IMR-90 (cell line): ENCODE results near the gene PNKD. TPM values are rescaled to one million over a fixed set of nuclear protein-coding genes. Genes with fewer than 3 reads are reported as not detected.

ENCODE experiments used
- ATAC-seq: fragments of 200-7000 bp; cut with Tn5 transposase; 2 replicates; pipeline ENCODE4 v1.9.1; 2020; ENCODE audit warnings: low read depth, mild to moderate bottlenecking, moderate library complexity
- BruUV-seq: library from RNA; stranded (reverse); fragments of 400-500 nt; replicated peaks from 2 replicates; lab custom pipeline; 2021; lab: Mats Ljungman, UMichigan
- CTCF ChIA-PET: fragments of 300-600 bp; formaldehyde crosslinking; extraction: SDS; loops from one replicate; lab custom pipeline; 2021; ENCODE audit warnings: antibody characterized with exemption; lab: Yijun Ruan, JAX
- POLR2A ChIA-PET: fragments of 300-600 bp; sonication (Branson Sonifier 250); formaldehyde crosslinking; loops from one replicate; lab custom pipeline; 2022; ENCODE audit warnings: antibody characterized with exemption; ENCODE audit not compliant: unreplicated experiment; lab: Charles Lee
- DNase-seq: peaks from one replicate; pipeline ENCODE4 v3.0.0; 2013
- H2AFZ ChIP-seq: replicated peaks from 2 replicates; pipeline ENCODE3; 2013; ENCODE audit warnings: low read length, mild to moderate bottlenecking; ENCODE audit not compliant: poor library complexity
- H2AK5ac ChIP-seq: 2 replicates; pipeline ENCODE4 v1.6.1; 2013; ENCODE audit warnings: low read depth, low read length, inconsistent platforms
- H2AK9ac ChIP-seq: replicated peaks from 2 replicates; pipeline ENCODE3; 2013; ENCODE audit warnings: mild to moderate bottlenecking, low read depth, low read length, moderate library complexity; ENCODE audit not compliant: poor library complexity
- H2BK120ac ChIP-seq: 2 replicates; pipeline ENCODE4 v1.6.1; 2013; ENCODE audit warnings: low read depth, low read length, inconsistent platforms
- H2BK15ac ChIP-seq: 3 replicates; pipeline ENCODE4 v1.6.1; 2013; ENCODE audit warnings: low read depth, low read length, inconsistent platforms
- H2BK20ac ChIP-seq: 2 replicates; pipeline ENCODE4 v1.6.1; 2013; ENCODE audit warnings: low read depth, mild to moderate bottlenecking, inconsistent platforms, low read length, moderate library complexity
- H2BK5ac ChIP-seq: 2 replicates; pipeline ENCODE4 v1.6.1; 2013; ENCODE audit warnings: mild to moderate bottlenecking, low read depth, low read length, inconsistent platforms; ENCODE audit not compliant: poor library complexity, severe bottlenecking
- H3K14ac ChIP-seq: replicated peaks from 2 replicates; pipeline ENCODE4 v1.6.1; 2013; ENCODE audit warnings: low read depth, low read length, inconsistent platforms
- H3K18ac ChIP-seq: 2 replicates; pipeline ENCODE4 v1.6.1; 2013; ENCODE audit warnings: low read depth, low read length, control low read depth
- H3K23ac ChIP-seq: 2 replicates; pipeline ENCODE4 v1.6.1; 2013; ENCODE audit warnings: low read depth, low read length, inconsistent platforms
- H3K27ac ChIP-seq: 2 replicates; pipeline ENCODE4 v1.5.1; 2013; ENCODE audit warnings: mild to moderate bottlenecking, control low read depth, low read length; ENCODE audit not compliant: insufficient read depth
- H3K27me3 ChIP-seq: 2 replicates; pipeline ENCODE4 v1.6.1; 2013; ENCODE audit warnings: low read length; ENCODE audit not compliant: control insufficient read depth, insufficient read depth
- H3K36me3 ChIP-seq: 2 replicates; pipeline ENCODE4 v1.6.1; 2013; ENCODE audit warnings: low read length, mixed read lengths; ENCODE audit not compliant: control insufficient read depth, insufficient read depth
- H3K4ac ChIP-seq: 2 replicates; pipeline ENCODE4 v1.6.1; 2013; ENCODE audit warnings: low read depth, low read length, inconsistent platforms
- H3K4me1 ChIP-seq: 2 replicates; pipeline ENCODE4 v1.6.1; 2013; ENCODE audit warnings: low read length, mixed read lengths; ENCODE audit not compliant: control insufficient read depth, insufficient read depth
- H3K4me2 ChIP-seq: 2 replicates; pipeline ENCODE4 v1.6.1; 2013; ENCODE audit warnings: low read depth, mild to moderate bottlenecking, control low read depth, low read length, moderate library complexity
- H3K4me3 ChIP-seq: 2 replicates; pipeline ENCODE4 v1.5.1; 2013; ENCODE audit warnings: low read depth, mild to moderate bottlenecking, control low read depth, low read length, moderate library complexity; ENCODE audit not compliant: insufficient read depth
- H3K56ac ChIP-seq: 2 replicates; pipeline ENCODE4 v1.6.1; 2013; ENCODE audit warnings: low read length, inconsistent platforms; ENCODE audit not compliant: insufficient read depth; ENCODE audit errors: extremely low read depth
- H3K79me1 ChIP-seq, 2 experiments: 2 replicates each; pipeline ENCODE4 v1.6.1; 2013; ENCODE audit warnings: low read length in 2 of 2, inconsistent platforms in 1 of 2, low read depth in 1 of 2
- H3K9ac ChIP-seq: 2 replicates; pipeline ENCODE4 v1.6.1; 2013; ENCODE audit warnings: low read depth, low read length, control low read depth
- H3K9me1 ChIP-seq: 2 replicates; pipeline ENCODE4 v1.6.1; 2013; ENCODE audit warnings: low read length, inconsistent platforms; ENCODE audit not compliant: insufficient read depth
- H3K9me3 ChIP-seq: 2 replicates; pipeline ENCODE4 v1.6.1; 2013; ENCODE audit warnings: low read length; ENCODE audit not compliant: control insufficient read depth, insufficient read depth
- H4K20me1 ChIP-seq: 2 replicates; pipeline ENCODE4 v1.6.1; 2013; ENCODE audit warnings: low read length, inconsistent platforms; ENCODE audit not compliant: insufficient read depth
- H4K5ac ChIP-seq: 2 replicates; pipeline ENCODE4 v1.6.1; 2013; ENCODE audit warnings: mild to moderate bottlenecking, low read depth, low read length, control low read depth
- H4K8ac ChIP-seq, 2 experiments: 2 replicates each; pipeline ENCODE4 v1.6.1; 2013; ENCODE audit warnings: low read depth in 2 of 2, low read length in 2 of 2, control low read depth in 1 of 2, inconsistent platforms in 1 of 2
- H4K91ac ChIP-seq: 2 replicates; pipeline ENCODE4 v1.6.1; 2013; ENCODE audit warnings: low read depth, low read length, inconsistent platforms; ENCODE audit not compliant: insufficient read depth
- MXI1 ChIP-seq: IDR thresholded peaks from 2 replicates; pipeline ENCODE4 v1.6.1; 2012; ENCODE audit warnings: low read depth, mild to moderate bottlenecking, low read length, moderate library complexity, borderline replicate concordance
- NFE2L2 ChIP-seq: fragments of 150-350 bp; IDR thresholded peaks from 2 replicates; pipeline ENCODE4 v1.6.1; 2016; ENCODE audit warnings: low read depth, mild to moderate bottlenecking, low read length
- RAD21 ChIP-seq: IDR thresholded peaks from 2 replicates; pipeline ENCODE4 v1.6.1; 2012; ENCODE audit warnings: low read length, improper control_type of control experiment
- RCOR1 ChIP-seq: IDR thresholded peaks from 2 replicates; pipeline ENCODE4 v1.6.1; 2012; ENCODE audit warnings: mild to moderate bottlenecking, low read length, improper control_type of control experiment; ENCODE audit not compliant: insufficient replicate concordance
- RFX5 ChIP-seq: IDR thresholded peaks from 2 replicates; pipeline ENCODE4 v1.8.0; 2012; ENCODE audit warnings: low read depth, mild to moderate bottlenecking, low read length, moderate library complexity
- WGBS, 2 experiments: methylation state at CpG; one replicate each; pipeline versions ENCODE4 v1.1.5 to v1.1.7; 2013; ENCODE audit warnings: missing lambda C conversion rate in 2 of 2; ENCODE audit not compliant: insufficient read length in 1 of 2; ENCODE audit errors: extremely low coverage in 2 of 2; 5-methylcytosine and 5-hydroxymethylcytosine counted together
- dilution Hi-C: fragments of 300-500 bp; cut with HindIII; formaldehyde crosslinking; loops from one replicate; pipeline ENCODE4 v1.14.3; 2018; ENCODE audit warnings: low sequenced_read_pairs; ENCODE audit not compliant: unreplicated experiment
- in situ Hi-C: fragments of 300-500 bp; cut with MboI; formaldehyde crosslinking; loops from 3 replicates; pipeline ENCODE4 v1.14.3; 2019; ENCODE audit warnings: low sequenced_read_pairs, inconsistent platforms, mixed read lengths
- intact Hi-C: fragments of 100-400 bp; cut with micrococcal nuclease; formaldehyde crosslinking; loops from 2 replicates; pipeline ENCODE4 v1.10.0; 2022
- polyA plus RNA-seq, 3 experiments: library from polyadenylated mRNA; depleted of rRNA; stranded (reverse); fragments of >200 nt; gene quantifications; 2 replicates each; pipeline ENCODE4 v1.2.3, GENCODE V29; 2012; ENCODE audit warnings: low replicate concordance in 1 of 3
- total RNA-seq: library from RNA; depleted of rRNA; stranded (reverse); fragments of >200 nt; gene quantifications from 2 replicates; pipeline ENCODE4 v1.2.3, GENCODE V29; 2012
- TF ChIP-seq, protein P1 (sequence below): fragments of 150-350 bp; IDR thresholded peaks from 2 replicates; pipeline ENCODE4 v1.6.1; 2017; ENCODE audit warnings: mild to moderate bottlenecking, antibody characterized with exemption, low read length, low read depth

Gene PNKD
- total and polyA plus RNA-seq, 2 of the 4 experiments (the other 2 are of a cell fraction) = 19.2 to 68.5 TPM

DNA sequence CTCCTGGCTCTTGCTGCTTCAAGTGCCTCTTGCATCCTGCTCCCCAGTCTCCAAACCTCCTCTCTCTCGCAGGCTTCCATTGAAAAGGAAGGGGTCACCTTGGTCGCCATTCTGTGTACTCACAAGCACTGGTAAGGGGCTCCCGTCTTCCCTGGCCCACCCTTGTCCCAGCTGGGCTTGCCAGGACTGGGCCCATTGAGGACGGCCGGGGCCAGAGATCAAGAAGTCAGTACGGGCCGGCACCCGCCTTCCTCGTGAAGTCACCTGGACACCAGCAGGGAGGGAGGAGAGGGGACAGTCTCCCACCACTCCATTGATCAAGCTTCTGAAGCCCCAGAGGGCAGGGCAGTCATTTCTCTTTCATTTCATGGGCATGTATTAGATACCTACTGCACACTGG lies 70.3 kb downstream of the PNKD start:
- Histone ChIP-seq H3K14ac (no peak overlapping the region), H4K8ac (no peak overlapping the region), H3K27ac (no peak overlapping the region), H3K4ac (no peak overlapping the region), H3K56ac (no peak overlapping the region), H4K91ac (no peak overlapping the region), H3K36me3 (no peaks in the 10 kb centered on the region), H2AFZ (no peak overlapping the region), H3K27me3 (no peaks in the 10 kb centered on the region; the same call in 1 of the 2 replicates), H4K20me1 (no peaks in the 10 kb centered on the region), H3K4me3 (no peak overlapping the region), H3K9me3 (no peaks in the 10 kb centered on the region), H3K79me1 (no peaks in the 10 kb centered on the region), H2BK120ac (no peak overlapping the region), H2BK20ac (no peak overlapping the region), H3K23ac (no peak overlapping the region), H3K9me1 (no peaks in the 10 kb centered on the region), H3K18ac (no peak overlapping the region), H2BK5ac (no peak overlapping the region), H2AK9ac (no peak overlapping the region), H3K9ac (no peak overlapping the region), H2BK15ac (no peak overlapping the region), H4K5ac (no peak overlapping the region), H3K4me1 (peaks cover 8% of the 10 kb centered on the region; the same call in 1 of the 2 replicates), H3K4me2 (no peak overlapping the region), H2AK5ac (no peak overlapping the region)
- BruUV-seq = no TSS peak
- WGBS, 2 experiments = no CpG with 5 or more reads among the region's 9 CpGs
- DNase-seq = no peak
- TF ChIP-seq NFE2L2 (no peak), RFX5 (no peak), MXI1 (no peak), RAD21 (no peak), RCOR1 (no peak)
- TF ChIP-seq, protein P1, sequence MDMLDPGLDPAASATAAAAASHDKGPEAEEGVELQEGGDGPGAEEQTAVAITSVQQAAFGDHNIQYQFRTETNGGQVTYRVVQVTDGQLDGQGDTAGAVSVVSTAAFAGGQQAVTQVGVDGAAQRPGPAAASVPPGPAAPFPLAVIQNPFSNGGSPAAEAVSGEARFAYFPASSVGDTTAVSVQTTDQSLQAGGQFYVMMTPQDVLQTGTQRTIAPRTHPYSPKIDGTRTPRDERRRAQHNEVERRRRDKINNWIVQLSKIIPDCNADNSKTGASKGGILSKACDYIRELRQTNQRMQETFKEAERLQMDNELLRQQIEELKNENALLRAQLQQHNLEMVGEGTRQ = no peak
- dilution Hi-C loops (no loop called here), in situ Hi-C loops (no loop called here), intact Hi-C loops (no loop called here)
- ATAC-seq = no peak
- POLR2A ChIA-PET = no interaction called here
- CTCF ChIA-PET = no interaction called here
